ENCODE results near the gene ALG5.

DNA sequence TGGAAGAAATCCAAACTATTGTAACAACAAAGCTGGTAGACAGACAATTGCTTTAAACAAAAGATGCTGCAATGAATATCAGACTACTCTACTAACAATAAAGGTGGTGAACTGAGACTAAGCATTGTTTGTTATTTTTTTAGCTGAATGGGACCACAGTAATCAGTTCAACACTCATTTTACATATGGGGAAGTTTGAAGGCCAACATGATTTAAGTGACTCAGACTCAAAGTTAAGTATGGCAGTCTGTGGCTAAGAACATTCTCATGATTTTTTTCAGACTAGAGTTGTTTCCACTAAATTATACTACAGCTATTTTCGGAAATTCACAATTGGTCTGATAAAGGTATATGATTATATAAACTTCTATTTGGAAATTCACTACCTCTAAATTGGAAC is 11.9 kb upstream of the ALG5 start:
- TF ChIP-seq YY1 (IDR thresholded peaks at IDR 0.05; ENCODE audit: low read depth), result no peak
- no peak for TF ChIP-seq FOXM1 (IDR thresholded peaks at IDR 0.05; ENCODE audit: low read depth)
- TF ChIP-seq RAD21 (IDR thresholded peaks at IDR 0.05; ENCODE audit: low read length), result no peak
- TF ChIP-seq, protein P1, sequence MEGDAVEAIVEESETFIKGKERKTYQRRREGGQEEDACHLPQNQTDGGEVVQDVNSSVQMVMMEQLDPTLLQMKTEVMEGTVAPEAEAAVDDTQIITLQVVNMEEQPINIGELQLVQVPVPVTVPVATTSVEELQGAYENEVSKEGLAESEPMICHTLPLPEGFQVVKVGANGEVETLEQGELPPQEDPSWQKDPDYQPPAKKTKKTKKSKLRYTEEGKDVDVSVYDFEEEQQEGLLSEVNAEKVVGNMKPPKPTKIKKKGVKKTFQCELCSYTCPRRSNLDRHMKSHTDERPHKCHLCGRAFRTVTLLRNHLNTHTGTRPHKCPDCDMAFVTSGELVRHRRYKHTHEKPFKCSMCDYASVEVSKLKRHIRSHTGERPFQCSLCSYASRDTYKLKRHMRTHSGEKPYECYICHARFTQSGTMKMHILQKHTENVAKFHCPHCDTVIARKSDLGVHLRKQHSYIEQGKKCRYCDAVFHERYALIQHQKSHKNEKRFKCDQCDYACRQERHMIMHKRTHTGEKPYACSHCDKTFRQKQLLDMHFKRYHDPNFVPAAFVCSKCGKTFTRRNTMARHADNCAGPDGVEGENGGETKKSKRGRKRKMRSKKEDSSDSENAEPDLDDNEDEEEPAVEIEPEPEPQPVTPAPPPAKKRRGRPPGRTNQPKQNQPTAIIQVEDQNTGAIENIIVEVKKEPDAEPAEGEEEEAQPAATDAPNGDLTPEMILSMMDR (IDR thresholded peaks at IDR 0.05), result no peak
- TF ChIP-seq MXI1 (IDR thresholded peaks at IDR 0.05; ENCODE audit: low read depth, low read length), result no peak
- TF ChIP-seq EP300 (IDR thresholded peaks at IDR 0.05; ENCODE audit: borderline replicate concordance in 1 of 2, low read depth in 1 of 2, low read length in 1 of 2), result no peak
- TF ChIP-seq, protein P2, sequence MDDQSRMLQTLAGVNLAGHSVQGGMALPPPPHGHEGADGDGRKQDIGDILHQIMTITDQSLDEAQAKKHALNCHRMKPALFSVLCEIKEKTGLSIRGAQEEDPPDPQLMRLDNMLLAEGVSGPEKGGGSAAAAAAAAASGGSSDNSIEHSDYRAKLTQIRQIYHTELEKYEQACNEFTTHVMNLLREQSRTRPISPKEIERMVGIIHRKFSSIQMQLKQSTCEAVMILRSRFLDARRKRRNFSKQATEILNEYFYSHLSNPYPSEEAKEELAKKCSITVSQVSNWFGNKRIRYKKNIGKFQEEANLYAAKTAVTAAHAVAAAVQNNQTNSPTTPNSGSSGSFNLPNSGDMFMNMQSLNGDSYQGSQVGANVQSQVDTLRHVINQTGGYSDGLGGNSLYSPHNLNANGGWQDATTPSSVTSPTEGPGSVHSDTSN (IDR thresholded peaks at IDR 0.05), result no peak
- TF ChIP-seq NFIC (IDR thresholded peaks at IDR 0.05; ENCODE audit: borderline replicate concordance), result no peak
- TF ChIP-seq, protein P3, sequence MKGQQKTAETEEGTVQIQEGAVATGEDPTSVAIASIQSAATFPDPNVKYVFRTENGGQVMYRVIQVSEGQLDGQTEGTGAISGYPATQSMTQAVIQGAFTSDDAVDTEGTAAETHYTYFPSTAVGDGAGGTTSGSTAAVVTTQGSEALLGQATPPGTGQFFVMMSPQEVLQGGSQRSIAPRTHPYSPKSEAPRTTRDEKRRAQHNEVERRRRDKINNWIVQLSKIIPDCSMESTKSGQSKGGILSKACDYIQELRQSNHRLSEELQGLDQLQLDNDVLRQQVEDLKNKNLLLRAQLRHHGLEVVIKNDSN (IDR thresholded peaks at IDR 0.05; ENCODE audit: borderline replicate concordance, low read depth), result no peak
- TF ChIP-seq POLR2AphosphoS5 (IDR thresholded peaks at IDR 0.05; ENCODE audit: low read depth, low read length), result no peak
- TF ChIP-seq, protein P4, sequence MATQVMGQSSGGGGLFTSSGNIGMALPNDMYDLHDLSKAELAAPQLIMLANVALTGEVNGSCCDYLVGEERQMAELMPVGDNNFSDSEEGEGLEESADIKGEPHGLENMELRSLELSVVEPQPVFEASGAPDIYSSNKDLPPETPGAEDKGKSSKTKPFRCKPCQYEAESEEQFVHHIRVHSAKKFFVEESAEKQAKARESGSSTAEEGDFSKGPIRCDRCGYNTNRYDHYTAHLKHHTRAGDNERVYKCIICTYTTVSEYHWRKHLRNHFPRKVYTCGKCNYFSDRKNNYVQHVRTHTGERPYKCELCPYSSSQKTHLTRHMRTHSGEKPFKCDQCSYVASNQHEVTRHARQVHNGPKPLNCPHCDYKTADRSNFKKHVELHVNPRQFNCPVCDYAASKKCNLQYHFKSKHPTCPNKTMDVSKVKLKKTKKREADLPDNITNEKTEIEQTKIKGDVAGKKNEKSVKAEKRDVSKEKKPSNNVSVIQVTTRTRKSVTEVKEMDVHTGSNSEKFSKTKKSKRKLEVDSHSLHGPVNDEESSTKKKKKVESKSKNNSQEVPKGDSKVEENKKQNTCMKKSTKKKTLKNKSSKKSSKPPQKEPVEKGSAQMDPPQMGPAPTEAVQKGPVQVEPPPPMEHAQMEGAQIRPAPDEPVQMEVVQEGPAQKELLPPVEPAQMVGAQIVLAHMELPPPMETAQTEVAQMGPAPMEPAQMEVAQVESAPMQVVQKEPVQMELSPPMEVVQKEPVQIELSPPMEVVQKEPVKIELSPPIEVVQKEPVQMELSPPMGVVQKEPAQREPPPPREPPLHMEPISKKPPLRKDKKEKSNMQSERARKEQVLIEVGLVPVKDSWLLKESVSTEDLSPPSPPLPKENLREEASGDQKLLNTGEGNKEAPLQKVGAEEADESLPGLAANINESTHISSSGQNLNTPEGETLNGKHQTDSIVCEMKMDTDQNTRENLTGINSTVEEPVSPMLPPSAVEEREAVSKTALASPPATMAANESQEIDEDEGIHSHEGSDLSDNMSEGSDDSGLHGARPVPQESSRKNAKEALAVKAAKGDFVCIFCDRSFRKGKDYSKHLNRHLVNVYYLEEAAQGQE (IDR thresholded peaks at IDR 0.05; ENCODE audit: low read depth, low read length), result no peak
- TF ChIP-seq, protein P5, sequence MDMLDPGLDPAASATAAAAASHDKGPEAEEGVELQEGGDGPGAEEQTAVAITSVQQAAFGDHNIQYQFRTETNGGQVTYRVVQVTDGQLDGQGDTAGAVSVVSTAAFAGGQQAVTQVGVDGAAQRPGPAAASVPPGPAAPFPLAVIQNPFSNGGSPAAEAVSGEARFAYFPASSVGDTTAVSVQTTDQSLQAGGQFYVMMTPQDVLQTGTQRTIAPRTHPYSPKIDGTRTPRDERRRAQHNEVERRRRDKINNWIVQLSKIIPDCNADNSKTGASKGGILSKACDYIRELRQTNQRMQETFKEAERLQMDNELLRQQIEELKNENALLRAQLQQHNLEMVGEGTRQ (IDR thresholded peaks at IDR 0.05; ENCODE audit: borderline replicate concordance, low read depth, low read length), result no peak

Data from SK-N-SH (cell line).